ENCODE measurements around the gene FGFRL1. TPM values are rescaled to one million over a fixed set of nuclear protein-coding genes. Genes with fewer than 3 reads are reported as not detected.

The FGFRL1 gene
- total RNA-seq, 1 experiment from 2014 or later = 59.5 TPM

GRCh38 chr4:1075809-1076699 lies 64.6 kb downstream of the FGFRL1 start:
- no peak overlapping the region for H3K4me2 ChIP-seq
- no peaks in the 10 kb centered on the region for H3K9me3 ChIP-seq (ENCODE audit: insufficient read depth, low read depth)
- H3K27ac ChIP-seq = no peak overlapping the region
- H3K79me2 ChIP-seq (ENCODE audit: low read depth) = no peaks in the 10 kb centered on the region
- ChIA-PET CTCF (no interaction called here), POLR2A (ENCODE audit: unreplicated experiment) (interaction anchor here (0.6 kb wide), 1 partner anchor 636 kb away, joined by 3 read pairs; the partner anchor contains the start of gene SLBP)
- peaks cover 6% of the 10 kb centered on the region for H3K4me1 ChIP-seq (replicated peaks; ENCODE audit: insufficient read depth)
- TF ChIP-seq CTCF (conservative IDR thresholded peaks at IDR 0.05) (no peak), EZH2 (IDR thresholded peaks at IDR 0.05; ENCODE audit: low read depth) (no peak)
- no peaks in the 10 kb centered on the region for H3K36me3 ChIP-seq (ENCODE audit: low read depth)
- peaks cover 4% of the 10 kb centered on the region; the same call in 1 of the 2 replicates for H3F3A ChIP-seq (ENCODE audit: insufficient read depth, low read depth)
- no peaks in the 10 kb centered on the region for H4K20me1 ChIP-seq (ENCODE audit: insufficient read depth)
- peak in 1 of 2 experiments; percentile 66 for DNase-seq
- H3K9me2 ChIP-seq (ENCODE audit: insufficient read depth) = no peaks in the 10 kb centered on the region
- intact Hi-C loops (cut with micrococcal nuclease; ENCODE audit: unreplicated experiment) = no loop called here
- H3K4me3 ChIP-seq = no peak overlapping the region
- no peak overlapping the region for H2AFZ ChIP-seq
- BruUV-seq (replicated peaks) = no TSS peak
- H3K27me3 ChIP-seq (ENCODE audit: insufficient read depth, low read depth) = no peaks in the 10 kb centered on the region

Other genes with a start within 250 kb of the FGFRL1 start
- gene CPLX1, start 185.5 kb upstream of the FGFRL1 start, total RNA-seq (2021) = 2.2 and 3.9 TPM in 2 replicates
- gene GAK, start 79.3 kb upstream of the FGFRL1 start, total RNA-seq (2021) = 114 and 138 TPM in 2 replicates
- 13.5 and 20.2 TPM in 2 replicates for gene TMEM175, start 79.2 kb upstream of the FGFRL1 start, total RNA-seq (2021)
- gene DGKQ, start 38.1 kb upstream of the FGFRL1 start, total RNA-seq (2021) = 11.5 and 16.9 TPM in 2 replicates
- 46.6 and 74.7 TPM in 2 replicates for gene IDUA, start 24.6 kb upstream of the FGFRL1 start, total RNA-seq (2021)
- gene SLC26A1, start 18.2 kb upstream of the FGFRL1 start, total RNA-seq (2021) = 0.53 and 1.3 TPM in 2 replicates
- 4.2 and 6.6 TPM in 2 replicates for gene RNF212, start 101.9 kb downstream of the FGFRL1 start, total RNA-seq (2021)
- gene SPON2, start 161.0 kb downstream of the FGFRL1 start, total RNA-seq (2021) = 2.0 and 3.4 TPM in 2 replicates
- 153 and 184 TPM in 2 replicates for gene CTBP1, start 237.5 kb downstream of the FGFRL1 start, total RNA-seq (2021)